Measurements from ENCODE around the gene SMAD6.
"Not testable (repeated sequence)": the region's sequence is repeated elsewhere in the genome, so short reads cannot be mapped to it uniquely, and the experiment has no call there.

Gene SMAD6

GRCh38 chr15:66677336-66677735, 24.7 kb upstream of the SMAD6 start:
- DNase-seq: no peak

- no peak for DNase-seq
Observed at GRCh38 chr15:66679061-66679656, 22.9 kb upstream of the SMAD6 start.

GRCh38 chr15:66679657-66680108, 22.4 kb upstream of the SMAD6 start:
- no peak for DNase-seq

GRCh38 chr15:66680502-66680901, 21.5 kb upstream of the SMAD6 start:
- DNase-seq: no peak

GRCh38 chr15:66681395-66681794, 20.6 kb upstream of the SMAD6 start:
- DNase-seq: no peak

GRCh38 chr15:66682246-66682645, 19.8 kb upstream of the SMAD6 start:
- DNase-seq: no peak

- DNase-seq: no peak
Observed at GRCh38 chr15:66682865-66683264, 19.2 kb upstream of the SMAD6 start.

GRCh38 chr15:66684136-66684681, 17.8 kb upstream of the SMAD6 start:
- no peak for DNase-seq

- no peak for DNase-seq
Observed at GRCh38 chr15:66685638-66686150, 16.3 kb upstream of the SMAD6 start.

- DNase-seq: not testable (repeated sequence)
Observed at GRCh38 chr15:66690912-66691311, 11.1 kb upstream of the SMAD6 start.

GRCh38 chr15:66691727-66692126, 10.3 kb upstream of the SMAD6 start:
- no peak for DNase-seq

GRCh38 chr15:66692391-66692790, 9.6 kb upstream of the SMAD6 start:
- DNase-seq: no peak

GRCh38 chr15:66692808-66693596, 9.0 kb upstream of the SMAD6 start:
- DNase-seq: no peak

GRCh38 chr15:66696770-66697169, 5.3 kb upstream of the SMAD6 start:
- DNase-seq: no peak

- no peak for DNase-seq
Observed at GRCh38 chr15:66698318-66698961, 3.6 kb upstream of the SMAD6 start.

- no peak for DNase-seq
Observed at GRCh38 chr15:66698971-66699370, 3.1 kb upstream of the SMAD6 start.

- no peak for DNase-seq
Observed at GRCh38 chr15:66700412-66700801, 1.6 kb upstream of the SMAD6 start.

- DNase-seq: peak; percentile 74
Observed at GRCh38 chr15:66700802-66701421, 1.1 kb upstream of the SMAD6 start.

- no peak for DNase-seq
Observed at GRCh38 chr15:66701422-66702034, 508 bp upstream of the SMAD6 start.

- no peak for DNase-seq
Observed at GRCh38 chr15:66702787-66703539, 927 bp downstream of the SMAD6 start.

- DNase-seq: no peak
Observed at GRCh38 chr15:66703540-66703941, 1.5 kb downstream of the SMAD6 start.
